ENCODE results near the gene TMEM179B.

The TMEM179B gene

GRCh38 chr11:62782753-62783152 lies 4.4 kb upstream of the TMEM179B start:
- no peak for TF ChIP-seq CTCF (IDR thresholded peaks at IDR 0.05; ENCODE audit: unreplicated experiment in 3 of 3)
- peak overlapping the region in 1 of 3 experiments; percentile 35 for H3K4me3 Mint-ChIP-seq
- peaks cover 31% of the 10 kb centered on the region for H3K36me3 Mint-ChIP-seq (ENCODE audit: low read depth)
- no peaks in the 10 kb centered on the region for H3K4me1 Mint-ChIP-seq
- no peaks in the 10 kb centered on the region for H3K27me3 Mint-ChIP-seq (ENCODE audit: low read depth)
- H3K27ac Mint-ChIP-seq, result no peak overlapping the region
- no peaks in the 10 kb centered on the region for H3K9me3 Mint-ChIP-seq

GRCh38 chr11:62786318-62787004 lies 741 bp upstream of the TMEM179B start:
- Mint-ChIP-seq H3K27ac (peak overlapping the region; percentile 85 to 89 (median 87)), H3K4me1 (peaks cover 25% of the 10 kb centered on the region), H3K9me3 (no peaks in the 10 kb centered on the region), H3K36me3 (ENCODE audit: low read depth) (peaks cover 30% of the 10 kb centered on the region), H3K4me3 (peak overlapping the region; percentile 81 to 88 (median 85)), H3K27me3 (ENCODE audit: low read depth) (no peaks in the 10 kb centered on the region)
- TF ChIP-seq CTCF (IDR thresholded peaks at IDR 0.05; ENCODE audit: unreplicated experiment in 3 of 3), result peak; percentile 92 to 95 (median 94)

- Mint-ChIP-seq H3K27me3 (ENCODE audit: low read depth) (no peaks in the 10 kb centered on the region), H3K36me3 (ENCODE audit: low read depth) (peaks cover 27% of the 10 kb centered on the region), H3K4me1 (peaks cover 31% of the 10 kb centered on the region), H3K9me3 (no peaks in the 10 kb centered on the region), H3K4me3 (peak overlapping the region; percentile 92 to 96 (median 95)), H3K27ac (peak overlapping the region; percentile 55 to 75 (median 63))
- TF ChIP-seq CTCF (IDR thresholded peaks at IDR 0.05; ENCODE audit: unreplicated experiment in 3 of 3), result no peak
These were observed 1.8 kb downstream of the TMEM179B start for GRCh38 chr11:62788991-62789390.

- Mint-ChIP-seq H3K4me1 (peaks cover 31% of the 10 kb centered on the region), H3K36me3 (ENCODE audit: low read depth) (peaks cover 33% of the 10 kb centered on the region), H3K27ac (peak overlapping the region; percentile 55 to 75 (median 63)), H3K27me3 (ENCODE audit: low read depth) (no peaks in the 10 kb centered on the region), H3K4me3 (peak overlapping the region; percentile 92 to 96 (median 95)), H3K9me3 (no peaks in the 10 kb centered on the region)
- no peak for TF ChIP-seq CTCF (IDR thresholded peaks at IDR 0.05; ENCODE audit: unreplicated experiment in 3 of 3)
These were observed 2.4 kb downstream of the TMEM179B start for GRCh38 chr11:62789576-62789975.

- H3K27ac Mint-ChIP-seq, result peak within 1 kb of the TSS; percentile 92 to 97 (median 96)
- peaks cover 51% of the 10 kb centered on the region for H3K36me3 Mint-ChIP-seq (ENCODE audit: low read depth)
- no peak for TF ChIP-seq CTCF (IDR thresholded peaks at IDR 0.05; ENCODE audit: unreplicated experiment in 3 of 3)
- no peaks in the 10 kb centered on the region for H3K27me3 Mint-ChIP-seq (ENCODE audit: low read depth)
- no peaks in the 10 kb centered on the region for H3K9me3 Mint-ChIP-seq
- H3K4me3 Mint-ChIP-seq, result peak within 1 kb of the TSS; percentile 92 to 96 (median 95)
- H3K4me1 Mint-ChIP-seq, result peaks cover 31% of the 10 kb centered on the region
These were observed 4.4 kb downstream of the TMEM179B start, which contains the start of gene TMEM223 for GRCh38 chr11:62791501-62792201. TSS of gene TMEM223 (minus strand) at chr11:62792006. CDS start at chr11:62791994, 12 bp downstream.

Data from nephron (organoid).